NOMO-1 treated with DMSO at 0.1 percent for 48 hours (cell line): ENCODE results near the gene WDR37.
A peak's percentile ranks its signal among the peaks of the same experiment; 100 is the strongest.
"Not testable (repeated sequence)": the region's sequence is repeated elsewhere in the genome, so short reads cannot be mapped to it uniquely, and the experiment has no call there.

ENCODE experiments used
- DNase-seq: peaks from one replicate; lab custom pipeline; 2025; ENCODE audit not compliant: unreplicated experiment; lab: John Stamatoyannopoulos, UW

The WDR37 gene

GRCh38 chr10:1041514-1041913 lies 14.7 kb upstream of the WDR37 start:
- DNase-seq: no peak

- DNase-seq: peak; percentile 81
Observed at GRCh38 chr10:1043532-1043995, 12.6 kb upstream of the WDR37 start.

GRCh38 chr10:1044146-1044545 lies 12.0 kb upstream of the WDR37 start:
- DNase-seq: no peak

- DNase-seq: no peak
Observed at GRCh38 chr10:1044964-1045363, 11.2 kb upstream of the WDR37 start.

GRCh38 chr10:1045415-1045814 lies 10.8 kb upstream of the WDR37 start:
- no peak for DNase-seq

GRCh38 chr10:1047937-1048336 lies 8.2 kb upstream of the WDR37 start:
- DNase-seq: no peak

GRCh38 chr10:1048349-1048731 lies 7.8 kb upstream of the WDR37 start:
- no peak for DNase-seq

- DNase-seq: peak; percentile 100
Observed at GRCh38 chr10:1048732-1049424, 7.3 kb upstream of the WDR37 start, which contains the start of gene IDI1. TSS of gene IDI1 (minus strand) at chr10:1049119. CDS start at chr10:1049003, 116 bp downstream.

- no peak for DNase-seq
Observed at GRCh38 chr10:1049425-1049958, 6.7 kb upstream of the WDR37 start.

- no peak for DNase-seq
Observed at GRCh38 chr10:1050145-1050544, 6.0 kb upstream of the WDR37 start.

GRCh38 chr10:1050554-1050953 lies 5.6 kb upstream of the WDR37 start:
- DNase-seq: no peak

- DNase-seq: no peak
Observed at GRCh38 chr10:1054684-1055083, 1.5 kb upstream of the WDR37 start.

- DNase-seq: peak; percentile 81
Observed at GRCh38 chr10:1057106-1057657, 997 bp downstream of the WDR37 start.

- no peak for DNase-seq
Observed at GRCh38 chr10:1058017-1058416, 1.8 kb downstream of the WDR37 start.

GRCh38 chr10:1059902-1060301 lies 3.7 kb downstream of the WDR37 start:
- DNase-seq: no peak

GRCh38 chr10:1061930-1062774 lies 6.0 kb downstream of the WDR37 start:
- DNase-seq: no peak

- no peak for DNase-seq
Observed at GRCh38 chr10:1063232-1063865, 7.2 kb downstream of the WDR37 start.

GRCh38 chr10:1064964-1065247 lies 8.7 kb downstream of the WDR37 start:
- DNase-seq: no peak

- not testable (repeated sequence) for DNase-seq
Observed at GRCh38 chr10:1066734-1067133, 10.5 kb downstream of the WDR37 start.

GRCh38 chr10:1068380-1069361 lies 12.5 kb downstream of the WDR37 start:
- no peak for DNase-seq
